GM18526 (cell line): ENCODE data around the gene CORO1C.

Experiments
- POLR2A ChIP-seq: IDR thresholded peaks from 3 replicates; pipeline ENCODE4 v1.6.1; 2011; ENCODE audit not compliant: insufficient read length; ENCODE audit errors: extremely low read depth

The CORO1C gene

DNA sequence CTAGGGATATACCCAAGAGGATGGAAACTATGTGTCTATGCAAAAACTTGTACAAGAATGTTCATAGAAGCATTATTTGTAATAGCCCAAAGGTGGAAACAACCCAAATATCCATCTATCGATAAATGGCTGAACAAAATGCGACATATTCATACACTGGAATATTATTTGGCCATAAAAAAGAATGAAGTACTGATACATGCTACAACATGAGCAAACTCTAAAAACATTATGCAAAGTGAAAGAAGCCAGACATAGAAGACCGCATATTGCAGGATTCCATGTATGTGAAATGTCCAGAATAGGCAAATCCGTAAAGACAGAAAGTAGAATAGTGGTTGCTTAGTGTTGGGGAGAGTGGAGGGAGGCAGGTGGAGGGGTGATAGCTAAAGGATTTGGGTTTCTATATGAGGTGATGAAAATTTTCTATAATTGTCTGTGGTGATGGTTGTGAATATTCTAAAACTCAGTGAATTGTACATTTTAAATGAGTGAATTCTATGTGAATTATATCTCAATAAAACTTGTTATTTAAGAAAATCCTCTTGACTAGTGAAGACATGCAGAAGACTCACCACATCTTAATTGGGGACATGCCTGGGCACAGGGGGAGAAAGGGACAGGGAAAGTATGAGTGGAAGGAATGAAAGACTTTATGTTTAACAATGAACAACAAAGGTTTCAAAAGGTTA lies 67.8 kb downstream of the CORO1C start:
- no peak for TF ChIP-seq POLR2A

DNA sequence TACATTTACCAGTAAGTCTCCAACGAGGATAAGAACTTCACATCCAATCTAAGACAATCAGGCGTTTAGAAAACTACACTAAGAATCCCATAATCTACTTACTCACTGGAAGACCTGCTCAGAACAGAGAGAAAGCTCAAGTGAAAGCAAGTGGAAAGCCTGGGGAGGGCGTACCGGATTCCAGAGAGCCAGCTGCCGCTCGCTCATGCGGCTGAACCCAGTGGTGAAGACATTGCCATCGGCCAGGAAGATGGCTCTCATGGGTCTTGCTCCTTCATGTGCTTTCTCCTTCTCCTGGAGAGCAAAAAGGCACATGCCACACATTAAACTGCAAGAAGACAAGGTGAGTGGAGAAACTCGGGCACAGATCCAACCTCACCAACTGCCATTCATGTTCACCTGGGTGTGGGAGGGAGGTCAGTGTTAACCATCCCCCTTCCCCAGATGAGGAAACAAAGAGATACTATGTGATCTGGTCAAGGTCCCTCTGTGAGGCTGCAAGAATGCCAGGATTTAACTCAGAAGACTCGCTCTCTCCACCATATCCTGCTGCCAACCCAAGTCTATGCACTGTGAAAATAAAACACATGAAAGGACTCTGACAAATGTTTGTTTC lies 74.1 kb downstream of the CORO1C start:
- TF ChIP-seq POLR2A, result no peak

DNA sequence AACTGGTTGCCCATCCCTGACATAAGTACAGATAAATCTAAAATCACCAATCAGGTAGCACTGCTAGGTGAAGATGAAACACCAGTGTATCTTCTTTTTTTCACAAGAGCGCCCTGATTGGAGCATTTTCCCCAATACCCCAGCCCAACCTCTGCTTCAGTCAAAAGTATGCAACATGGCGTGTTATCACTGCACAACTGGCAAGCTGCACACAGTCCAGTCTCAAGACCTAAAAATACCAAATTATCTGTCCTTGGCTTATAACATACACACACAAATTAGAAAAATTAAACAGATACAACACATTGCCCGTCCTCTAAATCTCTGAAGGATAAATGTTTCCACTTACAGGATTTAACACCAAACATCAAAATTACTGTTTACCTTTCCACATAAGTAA lies 77.4 kb downstream of the CORO1C start:
- no peak for TF ChIP-seq POLR2A

DNA sequence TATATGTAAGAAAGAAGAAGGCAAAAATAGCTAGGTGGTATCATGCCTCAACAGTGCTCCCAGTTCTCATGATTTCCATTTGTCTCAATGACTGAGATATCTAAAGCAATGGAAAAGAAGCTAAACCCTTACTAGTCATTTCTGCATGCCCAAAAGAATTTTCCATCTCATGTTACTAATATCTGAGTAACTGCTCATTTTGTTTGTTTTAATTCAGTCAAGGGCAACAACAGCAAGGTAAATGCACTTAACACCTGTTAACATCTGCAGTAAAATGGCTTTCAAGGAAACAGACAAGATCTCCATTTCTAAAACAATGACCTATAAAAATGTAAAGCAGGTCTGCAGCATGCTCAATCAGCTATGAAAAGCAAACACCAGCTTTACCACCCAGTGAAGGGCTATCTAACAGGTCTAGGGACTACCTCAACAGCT lies 78.2 kb downstream of the CORO1C start:
- TF ChIP-seq POLR2A, result no peak

DNA sequence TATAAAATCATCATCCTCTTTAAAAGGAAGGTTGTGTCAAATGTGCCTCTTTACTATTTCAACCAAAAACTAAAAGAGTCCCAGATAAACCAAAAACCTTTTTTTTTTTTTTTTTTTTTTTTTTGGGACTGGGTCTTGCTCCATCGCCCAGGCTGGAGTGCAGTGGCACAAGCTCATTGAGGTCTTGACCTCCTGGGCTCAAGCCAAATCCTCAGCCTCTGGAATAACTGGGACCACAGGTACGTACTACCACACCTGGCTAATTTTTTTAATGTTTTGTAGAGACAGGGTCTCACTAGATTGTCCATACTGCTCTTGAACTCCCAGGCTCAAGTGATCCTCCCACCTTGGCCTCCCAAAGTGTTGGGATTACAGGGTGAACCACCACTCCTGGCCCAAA lies 81.2 kb downstream of the CORO1C start:
- no peak for TF ChIP-seq POLR2A

DNA sequence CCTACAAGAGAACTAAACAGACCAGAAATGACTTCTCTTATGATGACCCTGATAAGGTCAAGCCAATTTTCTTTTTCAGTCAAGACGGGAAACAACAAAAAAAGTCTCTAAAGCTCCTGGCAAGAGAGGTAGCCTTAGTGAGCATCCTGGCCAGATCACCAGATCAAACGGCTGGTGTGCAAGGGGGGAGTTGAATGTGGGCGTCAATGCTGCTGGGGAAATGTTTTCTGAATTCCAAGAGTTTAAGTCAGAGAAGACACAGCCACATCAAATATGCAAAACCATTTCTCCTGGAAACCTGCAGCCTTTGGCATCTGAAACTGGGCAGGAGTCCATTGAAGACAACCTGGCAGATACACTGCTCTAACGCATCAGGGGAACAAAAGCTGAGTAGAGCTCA lies 81.6 kb downstream of the CORO1C start:
- no peak for TF ChIP-seq POLR2A

DNA sequence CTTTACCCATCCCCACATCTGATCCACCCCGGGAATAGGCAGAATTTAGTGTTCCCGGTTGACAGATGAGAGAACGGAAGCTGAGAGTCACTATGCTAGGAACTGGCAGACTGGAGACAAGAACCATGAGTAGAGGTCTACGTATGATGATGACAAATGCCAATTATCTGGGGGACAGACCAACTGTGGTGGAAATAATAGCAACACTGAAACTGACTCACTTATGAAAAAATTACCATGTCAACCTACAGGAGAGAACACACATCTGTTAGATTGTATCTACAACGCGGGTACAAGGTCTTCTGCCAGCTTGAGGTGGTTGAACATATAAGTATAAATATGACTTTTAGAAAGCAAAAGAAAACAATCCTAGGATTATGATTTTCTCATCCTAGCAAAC lies 82.2 kb downstream of the CORO1C start:
- TF ChIP-seq POLR2A, result no peak

DNA sequence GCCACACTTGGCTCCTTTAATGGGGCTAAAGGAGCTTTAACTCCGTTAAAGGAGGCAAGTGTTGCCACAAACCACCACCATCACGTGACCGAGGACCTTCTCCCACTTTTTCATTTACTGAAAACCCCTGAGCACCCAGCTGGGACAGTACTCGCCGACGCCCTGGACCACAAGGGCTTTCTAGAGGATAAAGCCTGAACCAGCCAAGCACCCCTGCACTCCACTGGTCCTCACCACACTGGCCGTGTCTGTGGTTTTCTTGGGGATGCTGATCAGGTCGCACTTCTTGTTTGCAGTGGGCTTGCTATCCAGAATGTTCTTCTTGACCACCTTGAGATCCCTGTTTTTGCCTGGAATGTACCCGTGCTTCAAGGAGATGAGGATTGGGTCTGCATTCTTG lies 82.9 kb downstream of the CORO1C start:
- no peak for TF ChIP-seq POLR2A

DNA sequence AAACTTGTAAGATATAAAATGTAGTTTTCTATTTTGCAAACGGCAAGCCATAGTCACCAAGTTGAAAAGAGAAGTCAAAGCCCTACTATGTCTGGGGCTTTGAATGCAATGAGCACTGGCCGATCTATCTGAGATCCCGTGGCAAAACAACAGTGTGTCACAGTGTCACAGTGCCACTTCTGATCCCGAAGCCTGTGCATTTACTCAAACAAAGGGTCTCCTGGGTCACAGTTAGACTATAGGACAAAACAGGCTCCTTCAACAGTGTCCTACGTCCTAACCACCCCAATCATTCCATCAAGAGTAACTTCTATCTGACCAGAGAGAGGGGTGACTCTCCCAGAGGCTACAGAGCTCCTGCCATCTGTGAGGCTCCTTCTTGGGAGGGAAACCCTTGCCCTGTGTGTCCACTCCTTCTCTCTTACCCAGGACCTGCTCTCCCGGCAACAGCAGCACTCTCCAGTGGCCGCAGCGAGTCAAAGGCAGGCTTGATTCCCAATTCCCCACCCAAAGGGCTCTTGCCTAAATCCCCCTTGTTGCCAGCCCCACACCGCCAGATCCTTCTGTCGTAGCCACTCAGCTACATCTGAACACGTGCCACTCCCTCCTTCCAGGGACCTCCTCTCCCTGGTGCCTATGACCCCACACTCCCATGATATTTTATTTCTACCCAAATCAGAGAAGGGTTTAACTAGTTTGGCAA lies 83.6 kb downstream of the CORO1C start:
- TF ChIP-seq POLR2A, result no peak

DNA sequence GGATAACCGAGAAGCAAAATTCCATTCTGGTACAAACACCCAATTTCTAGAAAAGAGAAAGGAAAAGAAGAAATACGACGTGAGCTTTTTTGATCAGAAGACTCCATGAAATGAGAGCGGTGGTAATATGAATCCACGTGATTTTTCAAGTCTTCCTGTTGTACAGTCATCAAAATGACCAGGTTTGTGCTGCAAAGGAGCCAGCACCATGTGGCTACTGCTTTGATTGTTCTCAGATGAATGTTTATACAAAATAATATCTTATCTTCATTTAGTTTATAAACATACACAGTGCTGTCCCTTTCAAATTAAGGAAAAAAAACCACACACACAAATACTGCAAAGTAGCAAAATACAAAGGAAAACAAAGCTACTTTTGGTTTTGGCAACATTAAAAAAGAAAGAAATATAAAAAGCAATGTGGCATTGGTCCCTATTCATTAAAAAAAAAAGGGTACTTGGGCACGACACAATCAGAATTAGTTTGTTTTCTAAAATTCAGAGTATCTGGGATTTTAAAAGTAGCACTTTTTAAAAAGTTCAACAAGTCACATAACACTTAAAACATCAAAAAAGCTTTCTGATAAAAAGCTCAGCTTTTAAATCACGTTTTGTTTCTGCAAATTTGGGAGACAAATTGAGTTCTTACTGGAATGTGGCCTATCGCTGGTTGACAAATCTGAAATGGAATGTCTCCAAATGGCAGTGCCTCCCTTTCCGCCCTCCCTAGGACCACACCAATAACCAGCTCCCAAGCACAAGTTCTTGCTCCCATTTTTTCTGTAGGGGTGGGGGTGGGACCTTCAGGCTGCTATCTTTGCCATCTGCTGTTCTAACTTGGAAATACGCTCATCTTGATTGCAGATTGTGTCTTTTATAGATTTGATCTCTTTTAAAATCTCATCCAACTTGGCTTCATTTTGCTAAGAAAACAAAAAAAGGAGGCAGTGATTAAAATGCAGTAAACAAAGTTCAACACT lies 84.4 kb downstream of the CORO1C start:
- TF ChIP-seq POLR2A, result no peak

DNA sequence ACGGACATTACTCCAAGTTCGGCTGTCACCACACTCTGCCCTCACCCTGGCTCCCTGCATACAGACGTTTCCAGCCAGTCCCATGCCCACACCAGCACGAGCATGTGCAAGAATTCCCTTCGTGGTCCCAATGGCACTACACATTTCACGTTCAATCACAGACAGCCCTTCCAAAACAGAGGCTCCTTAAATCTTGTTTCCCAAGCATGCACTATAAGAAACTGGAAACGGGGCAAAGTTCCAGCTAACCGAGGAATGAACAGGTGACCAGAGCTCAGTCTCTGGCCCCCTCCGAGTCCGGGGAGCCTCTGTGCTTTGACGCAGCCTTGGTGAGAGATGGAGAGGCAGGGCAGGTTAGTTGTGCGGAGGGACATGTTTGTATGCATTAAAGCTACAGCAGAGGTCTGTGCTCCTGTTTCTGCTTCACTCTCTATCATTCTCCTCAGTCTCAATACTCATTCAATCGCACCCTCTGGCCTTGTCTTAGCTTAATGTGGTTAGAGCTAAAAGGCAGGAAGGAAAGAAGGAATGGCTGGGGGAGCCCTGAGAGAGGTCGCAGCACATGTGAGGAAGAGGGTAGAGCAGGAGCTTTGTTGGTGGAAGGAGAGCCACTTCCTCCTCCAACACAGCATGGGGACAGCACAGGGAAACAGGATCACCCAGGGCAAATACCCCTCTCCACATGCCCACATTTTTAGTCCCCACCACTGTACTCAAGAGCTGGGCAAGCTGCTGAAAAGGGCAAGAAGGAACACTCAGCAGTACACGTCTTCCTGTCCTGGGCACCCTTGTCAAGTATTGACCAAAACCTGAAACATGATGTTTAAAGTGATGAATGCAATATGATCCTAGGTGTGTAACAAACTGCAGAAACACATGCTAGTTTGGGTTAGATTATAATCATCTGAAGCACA lies 85.4 kb downstream of the CORO1C start:
- no peak for TF ChIP-seq POLR2A

DNA sequence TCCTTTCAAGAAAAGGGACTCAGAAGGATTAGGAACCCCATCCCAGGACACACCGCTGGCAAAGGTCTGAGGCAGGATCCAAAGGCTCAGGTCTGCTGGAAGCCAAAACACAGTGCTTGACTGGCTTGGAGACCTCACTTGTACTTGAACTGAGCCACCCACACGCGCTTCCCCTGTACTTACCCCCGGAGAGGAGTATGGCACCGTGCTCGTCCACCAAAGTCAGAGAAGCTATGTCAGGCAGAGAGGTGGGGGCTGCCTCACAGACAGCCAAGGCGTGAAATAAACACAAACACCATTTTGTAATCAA lies 86.6 kb downstream of the CORO1C start:
- TF ChIP-seq POLR2A, result no peak

DNA sequence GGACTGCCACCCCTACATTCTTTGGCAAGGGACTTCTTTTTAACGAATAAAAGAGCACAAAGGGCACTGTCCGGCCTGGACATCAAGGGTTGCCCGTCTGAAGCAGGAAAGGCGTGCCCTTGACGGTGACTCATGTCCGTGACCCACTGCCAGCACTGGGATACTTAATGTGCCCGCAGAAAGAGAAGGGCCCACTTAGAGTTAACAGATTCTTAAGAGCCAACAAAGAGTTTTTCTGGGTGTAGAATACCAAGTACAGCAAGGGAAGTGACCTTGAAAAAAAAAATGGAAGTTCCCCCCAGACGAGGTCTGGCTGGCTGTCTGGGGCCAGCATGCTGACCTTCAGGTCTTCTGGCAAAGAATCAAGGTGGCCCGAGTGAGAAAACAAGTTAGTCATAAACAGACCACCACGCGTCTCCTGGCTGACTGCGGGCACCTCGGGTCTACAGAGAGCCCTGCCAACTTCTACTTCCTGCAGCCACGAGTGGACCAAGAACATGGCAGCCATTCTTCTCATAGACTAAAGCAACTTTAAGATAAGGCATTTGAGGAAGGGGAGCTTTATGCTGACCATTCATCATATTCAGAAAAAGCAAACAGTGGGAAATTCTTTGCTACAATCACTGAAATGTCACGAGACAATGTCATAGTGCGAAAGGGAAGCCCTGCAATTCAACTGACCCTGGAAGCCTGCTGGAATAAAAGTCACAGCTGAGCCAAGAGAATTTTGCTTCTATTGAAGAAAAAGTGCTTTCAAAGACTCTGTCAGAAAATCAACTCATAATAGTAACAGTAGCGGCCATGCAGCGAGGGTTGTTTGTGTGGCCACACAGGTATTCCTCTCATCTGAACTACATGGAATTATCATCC lies 87.1 kb downstream of the CORO1C start:
- no peak for TF ChIP-seq POLR2A
